NCI-H1092 treated with DMSO at 0.1 percent for 48 hours (cell line): ENCODE results near the gene MEIKIN.

Experiments used
- DNase-seq: peaks from one replicate; lab custom pipeline; 2025; lab: John Stamatoyannopoulos, UW

MEIKIN gene

DNA sequence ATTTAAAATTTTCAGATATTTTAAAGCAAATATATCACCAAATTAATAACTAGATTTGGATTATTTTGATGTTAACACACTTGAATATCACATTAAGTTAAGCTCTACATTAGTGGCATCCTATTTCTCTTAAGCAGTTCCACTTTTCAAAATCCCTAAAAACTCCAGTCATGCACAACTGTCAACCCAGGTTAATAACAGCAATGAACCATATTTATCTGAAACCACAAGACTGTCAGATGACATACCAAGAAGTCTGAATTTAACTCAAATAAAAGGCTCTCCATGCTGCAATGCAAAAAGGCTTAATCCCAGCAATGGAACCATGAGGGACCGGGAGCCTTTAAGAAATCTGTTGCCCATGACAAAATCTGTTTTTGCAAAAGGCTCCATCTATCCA is 176.1 kb downstream of the MEIKIN start:
- DNase-seq: no peak

GRCh38 chr5:131767891-131768290 is 177.6 kb downstream of the MEIKIN start:
- DNase-seq: no peak

DNA sequence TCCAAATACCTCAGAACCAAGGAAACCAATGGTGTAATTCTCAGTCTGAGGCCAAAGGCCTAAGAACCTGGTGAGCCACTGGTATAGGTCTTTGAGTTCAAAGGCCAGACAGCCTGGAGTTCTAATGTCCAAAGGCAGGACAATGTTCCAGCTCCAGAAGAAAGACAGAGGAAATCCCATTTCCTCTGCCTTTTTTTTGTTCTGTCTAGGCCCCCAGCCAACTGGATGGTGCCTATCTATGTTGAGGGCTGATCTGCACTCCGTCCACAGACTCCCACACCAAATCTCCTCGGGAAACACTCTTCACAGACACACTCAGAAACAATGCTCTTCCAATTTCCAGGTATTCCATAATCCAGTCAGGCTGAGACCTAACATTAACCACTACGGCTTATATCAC is 178.8 kb downstream of the MEIKIN start:
- DNase-seq: no peak

- DNase-seq: no peak
Measured at GRCh38 chr5:131765261-131765660, 180.2 kb downstream of the MEIKIN start.

GRCh38 chr5:131763968-131764367 is 181.5 kb downstream of the MEIKIN start:
- no peak for DNase-seq

DNA sequence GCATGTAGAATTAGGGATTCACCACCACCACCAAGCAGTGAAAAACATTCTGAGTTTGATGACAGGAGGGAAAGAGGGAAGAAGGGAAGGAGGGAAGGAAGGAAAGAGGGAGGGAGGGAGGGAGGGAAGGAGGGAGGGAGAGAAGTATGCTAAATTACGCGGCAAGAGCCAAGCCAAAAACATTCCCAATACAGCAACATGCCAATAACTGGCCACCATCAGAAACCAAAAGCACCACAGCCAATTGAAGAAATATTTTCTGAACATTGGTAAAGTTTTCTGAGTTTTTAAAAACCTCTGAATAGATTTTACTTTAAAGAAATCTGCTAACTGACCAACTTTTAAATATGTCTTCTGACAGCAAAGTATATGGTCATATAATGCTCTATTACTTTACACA is 184.7 kb downstream of the MEIKIN start:
- DNase-seq: no peak

GRCh38 chr5:131759704-131760103 is 185.8 kb downstream of the MEIKIN start:
- no peak for DNase-seq

- no peak for DNase-seq
Measured at GRCh38 chr5:131758520-131758900, 187.0 kb downstream of the MEIKIN start.

DNA sequence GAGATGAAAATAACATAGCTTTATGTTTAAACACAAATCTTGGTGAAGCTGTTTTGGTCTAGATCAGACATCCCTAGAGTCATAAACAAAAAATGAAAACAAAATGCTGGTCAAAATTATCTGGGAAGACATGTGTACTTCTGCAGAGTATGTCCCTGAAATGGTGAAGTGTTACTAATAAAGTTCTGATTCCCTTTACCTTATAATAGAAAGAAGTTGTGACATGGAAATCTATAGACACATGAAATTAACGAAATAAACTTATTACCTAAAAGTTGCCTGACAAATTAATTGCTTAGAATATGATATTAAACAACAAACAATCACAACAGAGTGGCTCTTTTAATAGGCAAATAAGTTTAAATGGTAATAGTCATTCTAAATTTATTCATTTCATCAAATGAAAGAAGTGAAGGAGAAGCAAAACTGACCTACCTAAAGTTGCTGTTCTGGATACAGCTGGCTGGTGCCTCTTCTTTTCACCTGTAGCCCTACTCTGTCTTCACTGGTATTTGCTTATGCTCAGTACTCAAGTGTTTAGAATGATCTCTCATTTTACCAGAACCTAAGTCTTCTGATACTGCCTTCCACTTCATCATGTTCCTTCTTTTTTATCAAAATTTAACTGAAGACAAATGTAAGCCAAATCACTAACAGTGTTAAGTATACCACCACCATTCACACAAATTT is 187.5 kb downstream of the MEIKIN start:
- no peak for DNase-seq
